Peyer's patch (tissue), 4 donors: ENCODE data around the gene HDAC4.

Experiments
- CTCF ChIP-seq, 6 experiments: fragments of 450-650 bp in 4 of 6; fragments of 200-600 bp in 2 of 6; sonication (generic) in 1 of 6; IDR thresholded peaks; one replicate each; pipeline ENCODE4 v1.5.1; 2017 to 2019; ENCODE audit warnings: antibody characterized with exemption in 6 of 6, mild to moderate bottlenecking in 3 of 6, moderate library complexity in 1 of 6
- POLR2A ChIP-seq, 2 donors: fragments of 450-650 bp; IDR thresholded peaks; one replicate each; pipeline ENCODE4 v1.5.1; 2017; ENCODE audit warnings: antibody characterized with exemption in 2 of 2, mild to moderate bottlenecking in 2 of 2, moderate library complexity in 2 of 2

GRCh38 chr2:239114616-239115265, 286.1 kb downstream of the HDAC4 start:
- TF ChIP-seq CTCF (IDR thresholded peaks at IDR 0.05) (no peak), POLR2A (IDR thresholded peaks at IDR 0.05) (no peak)
